HG03521 (cell line): ENCODE measurements around the gene UBE3D.
"Not testable (repeated sequence)": the region's sequence is repeated elsewhere in the genome, so short reads cannot be mapped to it uniquely, and the experiment has no call there.

ENCODE experiments used
- ATAC-seq: cut with Tn5 transposase; IDR thresholded peaks from one replicate; pipeline ENCODE4 v1.9.1; 2021; ENCODE audit warnings: mild to moderate bottlenecking, moderate library complexity; ENCODE audit not compliant: unreplicated experiment

UBE3D gene

DNA sequence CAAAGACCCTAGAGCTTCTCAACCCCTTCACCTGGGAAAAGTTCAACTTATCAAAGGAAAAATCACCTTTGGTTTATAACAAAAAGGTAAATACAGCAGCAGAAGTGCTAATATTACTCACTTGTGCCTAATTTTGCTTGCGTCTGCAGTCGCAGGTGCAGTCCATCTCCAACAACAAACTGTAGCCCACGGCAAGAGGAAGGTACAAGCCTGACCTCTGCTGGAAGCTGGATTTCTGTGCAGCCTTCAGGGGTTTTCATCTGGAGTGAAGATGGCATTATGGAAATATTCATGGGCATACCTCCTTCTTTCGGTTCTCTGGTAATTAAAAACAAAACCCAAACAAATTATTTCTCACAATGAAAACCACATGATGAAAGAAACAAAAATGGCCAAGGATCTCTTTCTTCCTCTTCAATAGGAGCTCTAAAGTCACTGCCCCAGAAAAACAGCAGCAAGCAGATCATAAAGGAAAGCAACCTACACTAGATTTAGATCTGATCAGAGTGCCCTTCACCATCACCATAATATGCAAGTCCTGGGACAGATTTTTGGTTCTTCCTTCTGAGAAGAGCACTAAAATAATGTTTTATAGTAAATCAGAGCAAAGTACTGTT is 7.8 kb downstream of the UBE3D start:
- peak; percentile 77 for ATAC-seq

DNA sequence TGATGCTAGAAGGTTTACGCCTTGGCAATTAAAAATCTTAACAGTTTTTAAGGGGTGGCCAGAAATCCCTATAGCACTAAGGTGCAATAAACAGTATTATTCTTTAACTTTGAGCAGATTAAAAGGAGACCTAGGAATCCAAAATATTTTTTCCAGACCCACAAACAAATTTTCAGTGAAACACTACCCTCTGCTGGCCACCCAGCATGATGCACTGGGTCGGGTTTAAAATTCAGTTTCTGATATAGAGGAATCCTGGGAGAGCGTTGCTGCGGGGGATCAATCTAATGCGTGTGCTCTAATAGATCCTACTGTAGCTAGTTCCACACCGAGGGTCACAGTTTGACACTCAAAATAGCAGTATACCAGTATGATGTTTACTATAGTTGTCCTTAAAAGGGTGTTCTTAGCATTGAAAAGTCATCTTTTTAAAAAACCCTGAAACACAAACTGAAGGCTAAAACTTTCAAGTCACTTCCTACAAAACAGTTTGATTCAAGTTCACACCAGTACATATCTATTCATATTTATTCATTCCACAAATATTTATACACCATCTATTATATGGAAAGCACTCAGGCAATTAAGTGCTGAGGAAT is 10.2 kb downstream of the UBE3D start:
- no peak for ATAC-seq

DNA sequence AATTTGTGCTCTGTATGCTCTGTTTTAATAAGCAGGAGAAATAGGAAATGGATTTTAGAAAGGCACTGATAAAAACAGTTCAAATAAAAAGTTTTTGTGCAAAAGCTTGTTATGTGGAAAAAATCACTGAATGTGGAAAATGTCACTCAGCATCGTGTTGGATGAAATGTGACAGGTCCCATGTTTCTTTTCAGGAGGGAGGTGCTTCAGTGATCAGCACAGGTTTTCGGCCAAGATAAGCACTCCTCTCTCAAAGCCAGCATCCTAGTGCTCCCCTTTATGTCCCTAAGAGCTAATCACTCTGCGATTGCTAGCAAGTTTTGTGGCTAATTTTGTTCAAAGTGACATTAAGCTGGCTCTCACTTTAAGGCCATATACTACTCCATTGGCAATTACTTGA is 12.0 kb downstream of the UBE3D start:
- ATAC-seq, result no peak

DNA sequence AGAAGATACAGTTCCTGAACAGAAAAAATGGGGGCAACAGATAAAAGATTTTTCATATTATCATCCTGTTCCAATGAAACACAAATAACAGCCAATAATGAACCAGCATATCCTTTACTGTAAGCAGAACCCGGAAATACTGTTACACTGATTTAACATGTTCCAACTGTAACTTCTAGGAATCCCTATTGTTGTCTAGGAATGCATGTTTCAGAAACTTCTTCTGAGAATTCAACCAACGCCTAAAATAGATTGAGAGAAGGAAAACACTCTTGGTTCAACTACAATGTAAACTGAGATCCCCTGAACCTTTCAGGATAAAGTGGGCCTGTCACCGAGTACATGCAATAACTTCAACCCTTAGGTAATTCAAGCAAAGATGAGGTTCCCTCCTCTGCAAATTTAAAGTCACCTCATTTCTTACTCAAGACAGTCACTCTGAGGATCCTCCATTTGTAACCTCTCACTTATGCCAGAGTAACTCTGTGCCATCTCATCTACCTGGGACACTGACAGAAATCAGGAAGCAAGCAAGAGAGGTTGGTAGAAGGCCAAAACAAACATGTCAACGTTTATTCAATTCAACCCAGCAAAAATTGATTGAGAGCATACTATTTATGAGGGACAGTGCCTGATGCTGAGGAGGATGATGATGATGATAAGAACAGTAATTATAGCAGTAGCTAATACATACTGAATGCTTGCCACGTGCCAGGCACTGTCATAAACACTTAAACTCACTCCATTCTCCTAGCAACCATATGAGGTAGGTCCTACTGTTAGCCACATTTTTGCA is 14.1 kb downstream of the UBE3D start:
- ATAC-seq, result no peak

DNA sequence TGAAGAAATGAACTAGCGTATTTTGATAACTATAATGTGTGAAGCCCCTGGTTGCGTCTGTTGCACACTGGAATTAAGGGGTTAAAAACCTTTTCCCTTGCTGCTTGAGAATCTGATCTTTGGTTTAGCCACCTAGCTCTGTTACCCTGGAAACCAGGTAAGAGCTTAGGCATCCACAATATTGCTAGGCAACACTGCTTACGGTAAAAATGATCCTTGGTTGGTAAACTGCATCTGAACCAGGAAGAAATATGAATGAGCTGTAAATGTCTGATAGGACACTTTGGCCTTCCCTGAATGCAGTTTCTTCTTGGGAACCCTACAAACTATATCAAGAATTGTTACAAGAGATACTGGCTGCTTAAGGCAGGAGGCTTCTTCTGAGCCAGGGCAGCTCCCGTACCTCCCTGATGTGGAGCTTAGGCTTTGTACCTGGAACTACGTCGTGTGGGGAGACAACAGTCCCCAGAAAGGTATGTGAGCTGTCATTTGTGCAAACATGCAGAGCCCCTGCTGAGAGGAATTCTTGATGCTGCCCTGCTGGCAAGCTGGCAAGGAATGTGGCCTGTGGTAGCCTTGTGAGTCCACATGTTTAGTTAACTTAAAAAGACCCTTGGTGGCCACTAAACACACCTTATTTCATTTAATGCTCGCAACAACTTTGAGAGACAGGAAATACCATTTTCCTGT is 18.4 kb downstream of the UBE3D start:
- no peak for ATAC-seq

DNA sequence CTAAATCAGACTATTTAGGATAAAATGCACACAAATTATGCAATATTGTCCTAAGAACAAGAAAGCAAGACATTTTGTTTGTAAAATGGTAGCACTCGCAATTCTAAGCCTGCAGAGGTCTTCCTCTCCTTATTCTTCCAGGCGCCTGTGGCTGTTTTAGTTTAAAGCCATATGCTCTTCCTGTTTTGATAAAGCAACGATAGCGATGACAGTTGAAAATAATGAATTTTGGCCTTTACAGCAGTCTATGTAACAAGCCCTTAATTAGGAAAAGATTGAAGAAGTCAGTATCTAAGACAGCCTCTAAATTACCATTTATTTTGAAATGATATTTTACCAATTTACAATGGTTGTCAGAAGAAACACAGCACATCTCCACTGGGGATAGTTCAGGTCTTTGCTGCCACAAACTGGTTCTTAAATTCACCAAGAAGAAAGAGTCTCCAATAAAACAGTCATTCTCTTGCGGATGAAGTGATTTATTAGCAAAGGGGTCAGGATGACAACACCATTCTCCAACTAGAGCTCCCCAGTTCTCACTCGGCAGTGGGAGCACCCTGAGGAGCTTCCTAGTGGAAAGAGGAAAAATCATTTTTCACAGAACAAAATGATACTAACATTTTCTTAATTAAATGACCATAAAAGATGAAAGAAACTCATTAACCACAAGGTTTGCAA is 21.4 kb downstream of the UBE3D start:
- no peak for ATAC-seq

DNA sequence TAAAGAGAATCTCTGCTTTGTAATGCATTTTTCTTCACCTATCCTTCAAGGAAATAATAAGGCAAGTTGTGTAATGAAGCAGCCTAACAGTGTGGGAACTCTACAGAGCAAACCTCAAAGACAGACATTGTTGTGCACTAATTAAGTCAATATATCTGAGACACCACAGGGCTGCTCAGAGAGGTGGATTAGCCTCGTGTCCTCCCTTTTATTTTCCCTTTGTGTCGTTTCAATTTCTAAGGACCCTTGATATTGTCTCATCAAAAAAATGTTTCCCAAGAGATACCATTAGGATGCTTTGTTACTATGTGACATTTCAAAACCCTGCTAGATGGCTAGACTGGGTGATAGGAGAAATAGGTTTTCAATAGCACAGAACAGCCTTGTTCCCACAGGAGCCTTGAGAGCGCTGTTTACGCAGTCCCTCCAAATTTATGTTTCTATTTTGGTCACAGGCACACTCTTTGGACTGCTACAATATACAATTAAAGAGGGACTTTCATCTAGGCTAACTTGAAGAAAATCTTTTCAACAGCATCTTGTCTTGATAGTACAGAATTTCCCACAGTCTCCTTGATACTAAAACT is 23.1 kb downstream of the UBE3D start:
- no peak for ATAC-seq

DNA sequence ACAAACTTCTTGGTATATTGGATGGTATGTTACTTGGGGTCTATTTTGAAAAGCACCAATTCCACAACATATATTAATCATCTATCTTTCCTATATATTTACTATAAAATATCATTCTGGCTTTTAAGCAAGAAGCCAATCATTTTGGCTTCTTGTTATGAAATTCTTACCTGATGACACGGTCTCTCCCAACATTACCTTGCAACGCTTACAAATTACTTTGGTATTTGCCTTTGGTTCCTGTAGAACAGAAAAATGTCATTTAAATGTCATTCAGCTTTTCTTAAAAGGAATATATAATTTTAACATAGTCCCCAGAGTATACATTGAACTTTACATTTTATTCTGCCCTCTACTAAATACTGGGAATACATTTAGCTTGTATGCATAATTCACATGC is 27.4 kb downstream of the UBE3D start:
- ATAC-seq, result no peak

DNA sequence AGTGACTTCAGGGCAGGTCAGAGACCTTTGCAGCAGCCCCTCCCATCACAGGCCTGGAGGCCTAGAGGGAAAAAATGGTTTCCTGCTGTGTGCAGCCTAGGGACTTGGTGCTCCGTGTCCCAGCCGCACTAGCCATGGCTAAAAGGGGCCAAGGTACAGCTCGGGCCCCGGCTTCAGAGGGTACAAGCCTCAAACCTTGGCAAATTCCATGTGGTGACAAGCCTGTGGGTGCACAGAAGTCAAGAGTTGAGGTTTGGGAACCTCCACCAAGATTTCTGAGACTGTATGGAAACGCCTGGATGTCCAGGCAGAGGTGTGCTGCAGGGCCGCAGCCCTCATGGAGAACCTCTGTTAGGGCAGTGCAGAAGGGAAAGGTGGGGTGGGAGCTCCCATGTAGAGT is 34.0 kb downstream of the UBE3D start:
- ATAC-seq, result no peak

DNA sequence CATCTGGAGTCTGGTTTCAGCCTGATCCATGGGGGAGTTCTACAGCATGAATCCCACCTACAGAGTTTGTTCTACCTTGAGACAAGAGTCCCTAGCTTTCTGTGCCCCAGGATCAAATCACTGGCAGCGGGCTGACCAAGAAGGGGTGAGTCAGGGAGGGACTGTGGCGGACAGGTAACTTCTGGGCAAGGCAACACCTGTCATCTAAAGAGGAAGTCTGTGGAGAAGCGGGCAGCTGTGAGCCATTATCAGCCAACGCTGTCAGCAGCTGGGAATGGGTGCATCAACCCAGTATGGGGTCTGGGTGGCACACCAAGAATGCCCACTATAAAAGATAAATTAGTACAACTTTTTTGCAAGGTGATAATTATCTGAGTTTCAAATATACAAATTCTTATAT is 45.9 kb downstream of the UBE3D start:
- no peak for ATAC-seq

DNA sequence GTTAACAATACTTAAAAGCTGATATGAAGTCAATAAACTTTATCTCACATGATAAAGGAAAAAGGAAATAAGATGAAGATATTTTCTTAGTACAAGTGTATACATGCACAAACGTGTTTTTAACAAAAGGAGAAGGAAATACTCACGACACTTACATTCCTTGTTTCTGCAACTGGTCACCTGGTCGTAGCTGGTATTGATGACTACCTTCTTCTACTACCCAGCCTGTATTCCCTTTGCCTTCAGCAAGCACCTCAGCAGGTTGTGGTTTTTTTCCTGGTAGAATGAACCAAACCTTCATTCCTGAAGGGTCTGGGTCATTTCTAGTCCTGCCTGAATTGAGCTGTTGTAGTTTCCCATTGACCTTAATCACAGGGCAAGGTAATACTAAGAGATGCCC is 54.5 kb downstream of the UBE3D start:
- not testable (repeated sequence) for ATAC-seq

DNA sequence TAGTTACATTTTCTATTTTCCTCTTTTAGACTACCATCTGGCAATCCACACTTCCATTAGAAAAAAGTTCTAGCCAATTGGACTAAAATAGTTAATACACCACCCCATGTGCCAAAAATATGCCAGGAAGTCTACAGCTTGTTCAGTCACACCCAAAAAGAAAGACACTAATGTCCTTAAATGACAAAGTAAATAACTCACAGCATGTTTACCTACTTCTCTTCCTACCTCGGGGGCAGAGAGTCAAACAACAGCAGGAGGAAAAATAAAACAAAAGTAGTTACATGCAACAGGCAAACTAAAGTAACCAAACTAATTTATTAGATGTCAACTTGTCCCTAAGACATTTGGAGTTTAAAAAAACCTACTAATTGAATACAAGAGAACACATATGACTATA is 57.0 kb downstream of the UBE3D start:
- no peak for ATAC-seq

DNA sequence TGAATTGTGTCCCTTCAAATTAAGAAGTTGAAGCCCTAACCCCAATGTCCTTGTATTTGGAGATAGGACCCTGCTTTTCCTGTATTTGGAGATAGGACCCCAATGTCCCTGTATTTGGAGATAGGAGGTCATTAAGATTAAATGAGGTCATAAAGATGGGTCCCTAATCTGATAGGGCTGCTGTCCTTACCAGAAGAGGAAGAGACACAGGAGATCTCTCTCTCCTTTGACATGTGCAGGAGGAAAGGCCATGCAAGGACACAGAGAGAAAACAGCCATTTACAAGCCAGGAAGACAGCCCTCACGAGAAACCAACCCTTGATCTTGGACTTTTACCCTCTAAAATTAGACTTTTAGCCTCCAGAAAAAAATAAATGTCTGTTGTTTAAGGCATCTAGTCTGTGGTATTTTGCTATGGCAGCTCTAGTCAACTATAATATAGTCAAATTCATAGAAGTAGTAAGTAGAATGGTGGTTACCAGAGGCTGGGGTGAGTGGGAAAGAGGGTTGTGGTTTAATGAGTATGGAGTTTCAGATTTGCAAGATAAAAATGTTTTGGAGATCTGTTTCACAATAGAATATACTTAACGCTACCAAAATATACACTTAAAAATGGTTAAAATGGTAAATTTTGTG is 59.3 kb downstream of the UBE3D start:
- no peak for ATAC-seq

DNA sequence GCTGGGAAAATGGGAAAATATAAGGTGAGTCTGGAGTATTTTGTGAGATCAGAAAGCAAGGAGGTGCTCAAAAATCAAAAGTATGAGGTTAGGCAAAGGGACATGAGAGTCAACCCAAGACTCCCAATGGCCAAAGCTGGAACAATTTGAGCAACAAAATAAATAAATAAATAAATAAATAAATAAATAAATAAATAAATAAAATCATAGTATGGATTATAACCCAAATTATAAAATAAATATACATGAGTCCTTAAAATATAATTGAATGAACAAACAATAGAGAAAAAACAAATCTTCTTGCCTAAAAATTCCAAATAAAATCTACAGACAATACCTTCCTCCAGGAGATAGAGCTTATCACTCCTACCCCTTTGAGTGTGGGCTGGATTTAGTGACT is 69.5 kb downstream of the UBE3D start:
- ATAC-seq, result no peak

DNA sequence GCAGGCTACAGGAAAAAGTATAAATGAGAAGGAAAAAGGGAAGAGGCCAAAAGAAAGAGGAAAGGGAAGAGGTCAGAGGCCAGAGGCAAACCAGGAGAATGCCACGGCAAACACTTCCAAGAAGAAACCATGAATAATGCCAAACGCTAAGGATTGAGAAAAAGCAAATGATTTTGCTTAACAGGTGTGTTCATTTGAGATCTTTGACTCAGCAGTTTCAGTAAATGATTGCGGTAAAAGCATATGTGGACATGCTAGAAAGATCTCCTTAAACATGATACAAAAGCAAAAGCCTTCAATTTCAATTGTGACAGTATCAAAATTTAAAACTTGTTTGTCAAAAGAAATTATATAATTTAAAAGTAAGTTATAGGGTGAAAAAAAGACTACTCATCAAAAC is 70.6 kb downstream of the UBE3D start:
- ATAC-seq, result no peak

DNA sequence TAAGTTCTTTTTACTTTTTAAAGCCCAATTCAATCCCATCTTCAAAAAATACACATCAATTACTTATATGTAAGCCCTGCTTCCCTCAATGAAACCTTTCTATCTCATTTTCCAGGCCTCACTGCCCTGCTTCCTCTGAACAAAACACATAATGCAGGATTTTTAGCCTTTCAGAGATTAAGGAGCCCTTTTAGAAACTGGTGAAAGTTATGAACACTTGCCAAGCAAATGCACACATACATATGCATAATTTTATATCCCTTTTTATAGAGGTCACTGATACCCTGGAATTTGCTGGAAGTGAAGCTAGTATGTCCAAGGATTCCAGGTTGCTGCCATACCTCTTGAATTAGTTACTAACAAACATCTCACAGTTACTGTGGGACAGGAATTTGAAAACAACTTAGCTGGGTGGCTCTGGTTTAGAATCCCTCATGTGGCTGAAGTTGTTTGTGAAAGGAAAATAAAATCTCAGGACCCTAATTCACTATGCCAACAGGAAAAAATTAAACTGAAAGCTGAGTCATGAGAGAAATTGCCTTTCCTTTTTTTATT is 75.8 kb downstream of the UBE3D start:
- no peak for ATAC-seq

DNA sequence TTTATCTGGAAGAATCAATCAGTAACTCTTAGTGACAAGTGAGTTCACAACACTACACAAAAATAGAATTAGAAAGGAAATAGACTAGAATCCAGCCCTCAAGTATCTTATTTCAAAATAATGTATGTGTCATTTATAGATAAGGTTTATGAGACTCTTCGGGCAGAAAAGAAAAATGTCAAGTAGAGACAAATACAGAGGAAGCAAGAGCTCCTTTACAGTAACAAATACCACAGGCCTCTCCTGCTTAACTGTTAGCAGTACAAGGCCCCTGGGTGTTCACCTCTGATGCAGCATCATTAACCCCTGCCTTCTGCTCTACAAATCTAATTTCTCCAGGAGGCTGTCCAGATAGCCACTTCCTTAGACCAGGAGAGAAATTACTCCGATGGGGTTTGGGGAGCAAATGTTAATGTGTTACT is 76.7 kb downstream of the UBE3D start:
- ATAC-seq, result no peak

DNA sequence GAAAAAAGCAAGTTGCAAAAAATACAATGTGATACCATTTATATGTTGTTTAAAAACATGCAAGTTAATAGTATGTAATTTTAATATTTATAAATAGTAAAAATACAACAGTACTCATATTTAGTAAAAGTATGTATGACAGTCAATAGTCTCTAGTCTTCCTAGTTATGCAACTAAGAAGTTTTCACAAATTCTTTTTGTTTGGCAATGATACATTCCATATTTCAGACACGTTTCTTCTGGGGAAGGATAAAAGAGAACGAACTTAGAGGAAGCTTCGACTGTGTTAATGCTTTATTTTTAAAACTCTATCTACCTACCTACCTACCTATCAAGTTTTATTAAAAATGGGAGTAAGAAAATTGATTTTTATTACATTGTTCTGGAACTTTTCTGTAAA is 77.7 kb downstream of the UBE3D start:
- no peak for ATAC-seq

DNA sequence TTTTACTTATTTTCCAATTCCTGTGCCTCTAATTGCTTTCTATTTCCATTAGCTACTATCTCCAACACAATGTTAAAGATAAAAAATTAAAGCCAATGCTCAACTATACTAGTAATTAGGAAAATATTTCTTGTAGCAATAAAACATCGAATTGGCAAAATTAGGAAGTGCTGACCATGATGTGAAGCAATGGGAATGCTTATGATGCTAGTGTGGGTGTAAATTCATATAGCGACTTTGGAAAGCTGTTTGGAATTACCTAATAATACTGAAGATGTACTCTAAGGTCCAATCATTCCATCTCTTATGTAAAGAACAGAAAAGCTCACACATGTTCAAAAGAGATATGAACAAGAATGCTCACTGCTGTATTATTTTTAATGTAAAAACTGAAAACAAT is 78.2 kb downstream of the UBE3D start:
- no peak for ATAC-seq

DNA sequence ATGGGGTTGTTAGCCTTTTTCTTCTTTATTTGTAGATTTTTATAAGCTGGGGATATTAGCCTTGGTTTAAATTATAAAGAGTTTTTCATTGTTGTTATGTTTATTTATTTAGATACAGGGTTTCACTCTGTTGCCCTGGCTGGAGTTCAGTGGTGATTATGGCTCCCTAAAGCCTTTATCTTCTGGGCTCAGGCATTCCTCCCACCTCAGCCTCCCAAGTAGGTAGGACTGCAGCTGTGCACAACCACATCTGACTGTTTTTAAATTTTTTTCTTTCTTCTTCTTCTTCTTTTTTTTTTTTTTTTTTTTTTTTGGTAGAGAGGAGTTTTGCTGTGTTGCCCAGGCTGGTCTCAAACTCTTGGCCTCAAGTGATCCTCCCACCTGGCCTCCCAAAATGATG is 80.9 kb downstream of the UBE3D start:
- ATAC-seq, result no peak
